GM11168 (cell line): ENCODE measurements around the gene GREB1.

Experiments
- in situ Hi-C: fragments of 300-500 bp; cut with MboI; formaldehyde crosslinking; loops from one replicate; pipeline ENCODE4 v1.12.0; 2022; ENCODE audit warnings: low sequenced_read_pairs; ENCODE audit not compliant: unreplicated experiment

GREB1 gene

GRCh38 chr2:11691076-11691660 lies 157.3 kb downstream of the GREB1 start:
- in situ Hi-C loops, result loop anchor here (5.0 kb wide), 1 partner anchor 91 kb away; no protein-coding TSS in a partner anchor
